Naive B cell (primary cell): Measurements from ENCODE around the gene COLEC11. TPM values are rescaled to one million over a fixed set of nuclear protein-coding genes. Genes with fewer than 3 reads are reported as not detected.
A peak's percentile ranks its signal among the peaks of the same experiment; 100 is the strongest.
"Not testable (repeated sequence)": the region's sequence is repeated elsewhere in the genome, so short reads cannot be mapped to it uniquely, and the experiment has no call there.

Experiments
- ATAC-seq, 2 donors: fragments of 150-1000 bp; cut with Tn5 transposase; 2 replicates each; pipeline ENCODE4 v1.10.0; 2021; ENCODE audit warnings: low read depth in 2 of 2, mild to moderate bottlenecking in 2 of 2, moderate library complexity in 2 of 2
- DNase-seq: peaks from one replicate; pipeline ENCODE4 v3.0.0; 2022
- H3K27ac Mint-ChIP-seq, 6 donors: one replicate each; pipeline ENCODE4 v1.8.0; 2020 to 2022; ENCODE audit warnings: mild to moderate bottlenecking in 6 of 6, mixed read lengths in 6 of 6, moderate library complexity in 5 of 6, inconsistent platforms in 2 of 6
- H3K27me3 Mint-ChIP-seq, 3 donors: one replicate each; pipeline ENCODE4 v1.8.0; 2021 to 2022; ENCODE audit warnings: mixed read lengths in 3 of 3, mild to moderate bottlenecking in 1 of 3
- H3K36me3 Mint-ChIP-seq, 2 donors: one replicate each; pipeline ENCODE4 v1.8.0; 2020 to 2022; ENCODE audit warnings: mixed read lengths in 2 of 2, inconsistent platforms in 1 of 2, mild to moderate bottlenecking in 1 of 2
- H3K4me1 Mint-ChIP-seq, 3 donors: one replicate each; pipeline ENCODE4 v1.8.0; 2020 to 2022; ENCODE audit warnings: mixed read lengths in 3 of 3, inconsistent platforms in 1 of 3, mild to moderate bottlenecking in 1 of 3, moderate library complexity in 1 of 3
- H3K4me3 Mint-ChIP-seq, 8 donors: one replicate each; pipeline ENCODE4 v1.8.0; 2020 to 2022; ENCODE audit warnings: mild to moderate bottlenecking in 8 of 8, mixed read lengths in 8 of 8, moderate library complexity in 8 of 8, inconsistent platforms in 2 of 8
- H3K9me3 Mint-ChIP-seq, 7 donors: one replicate each; pipeline ENCODE4 v1.8.0; 2020 to 2022; ENCODE audit warnings: mixed read lengths in 7 of 7, mild to moderate bottlenecking in 5 of 7, inconsistent platforms in 2 of 7, moderate library complexity in 1 of 7
- polyA plus RNA-seq, 6 donors: library from polyadenylated mRNA; unstranded; fragments of 300-500 nt; fragmentation: Illumina TruSeq; gene quantifications; one replicate each; pipeline ENCODE4 v1.2.3, GENCODE V29; 2021; ENCODE audit warnings: low read depth in 6 of 6

Gene COLEC11
- polyA plus RNA-seq, 6 donors from 2014 or later: not detected

DNA sequence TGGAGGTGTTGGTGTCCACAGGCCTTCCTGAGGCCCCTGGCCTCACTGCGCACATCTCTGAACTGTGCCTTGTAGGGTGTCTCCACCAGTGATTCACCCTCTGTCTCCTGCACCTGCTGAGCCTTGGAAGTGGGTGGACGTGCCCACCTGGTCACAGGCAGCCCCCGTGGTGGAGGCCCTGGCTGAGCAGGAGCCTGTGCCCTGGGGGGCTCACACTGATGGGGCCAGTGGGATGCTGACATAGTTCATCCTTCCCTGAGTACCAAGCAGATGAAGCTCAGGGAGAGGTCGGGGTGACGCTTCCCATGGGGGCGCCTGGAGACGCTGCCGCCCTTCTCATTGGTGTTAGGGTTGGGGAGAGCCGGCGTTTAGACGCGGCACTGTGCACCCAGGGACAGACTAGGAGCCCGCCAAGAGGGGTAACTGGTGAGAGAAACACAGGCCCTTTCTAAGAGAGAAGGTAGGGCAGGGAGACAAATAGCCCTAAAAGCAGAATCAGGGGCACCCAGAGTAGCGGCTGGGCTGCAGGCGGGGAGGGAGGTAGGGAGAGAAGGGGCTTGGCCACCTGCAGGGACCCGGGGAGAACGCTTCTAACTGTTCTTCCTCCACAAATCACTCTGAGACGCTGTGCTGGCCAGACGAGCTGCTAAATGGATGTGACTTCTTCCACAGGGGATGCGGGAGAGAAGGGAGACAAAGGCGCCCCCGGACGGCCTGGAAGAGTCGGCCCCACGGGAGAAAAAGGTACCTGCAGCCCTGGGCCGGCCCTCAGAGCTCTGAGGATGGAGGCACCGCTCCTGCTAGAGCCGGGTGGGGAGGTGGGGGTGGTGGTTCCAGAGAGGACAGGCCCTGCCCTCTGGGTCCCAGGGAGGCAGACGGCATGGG, 18.0 kb downstream of the COLEC11 start:
- Mint-ChIP-seq H3K27me3 (peaks cover 0 to 16% (median 10%) of the 10 kb centered on the region in 3 donors), H3K4me3 (no peak overlapping the region), H3K27ac (no peak overlapping the region), H3K36me3 (peaks cover 0 to 7% of the 10 kb centered on the region in 2 donors), H3K9me3 (peaks cover 0 to 32% (median 23%) of the 10 kb centered on the region in 7 donors), H3K4me1 (no peaks in the 10 kb centered on the region)
- ATAC-seq (no peak), DNase-seq (no peak)

- Mint-ChIP-seq H3K27me3 (peaks cover 0 to 16% (median 10%) of the 10 kb centered on the region in 3 donors), H3K27ac (no peak overlapping the region), H3K9me3 (peaks cover 0 to 35% (median 23%) of the 10 kb centered on the region in 7 donors), H3K36me3 (peaks cover 0 to 7% of the 10 kb centered on the region in 2 donors), H3K4me1 (no peaks in the 10 kb centered on the region), H3K4me3 (no peak overlapping the region)
- ATAC-seq (no peak), DNase-seq (no peak)
Observed at GRCh38 chr2:3613524-3613905, 18.6 kb downstream of the COLEC11 start.

DNA sequence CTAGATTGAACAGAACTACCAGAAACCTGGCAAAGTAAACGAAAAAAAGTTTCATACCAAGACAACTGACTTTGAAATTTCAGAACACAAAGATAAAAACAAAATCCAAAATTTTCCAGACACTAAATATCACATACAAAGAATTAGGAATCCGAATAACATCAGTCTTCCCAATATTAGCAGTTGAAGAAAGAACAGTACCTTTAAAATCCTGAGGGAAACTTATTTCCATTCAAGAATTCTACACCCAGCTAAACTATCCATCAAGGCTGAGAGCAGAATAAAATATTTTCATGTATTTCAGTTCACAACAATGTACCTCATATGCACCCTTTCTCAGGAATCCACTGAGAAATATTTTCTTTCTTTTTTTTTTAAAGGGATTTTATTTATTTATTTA, 19.8 kb downstream of the COLEC11 start:
- Mint-ChIP-seq H3K27me3 (peaks cover 0 to 16% (median 10%) of the 10 kb centered on the region in 3 donors), H3K9me3 (peaks cover 0 to 35% (median 23%) of the 10 kb centered on the region in 7 donors)
- not testable (repeated sequence) for DNase-seq, ATAC-seq, H3K27ac Mint-ChIP-seq, H3K4me1 Mint-ChIP-seq, H3K36me3 Mint-ChIP-seq, H3K4me3 Mint-ChIP-seq

DNA sequence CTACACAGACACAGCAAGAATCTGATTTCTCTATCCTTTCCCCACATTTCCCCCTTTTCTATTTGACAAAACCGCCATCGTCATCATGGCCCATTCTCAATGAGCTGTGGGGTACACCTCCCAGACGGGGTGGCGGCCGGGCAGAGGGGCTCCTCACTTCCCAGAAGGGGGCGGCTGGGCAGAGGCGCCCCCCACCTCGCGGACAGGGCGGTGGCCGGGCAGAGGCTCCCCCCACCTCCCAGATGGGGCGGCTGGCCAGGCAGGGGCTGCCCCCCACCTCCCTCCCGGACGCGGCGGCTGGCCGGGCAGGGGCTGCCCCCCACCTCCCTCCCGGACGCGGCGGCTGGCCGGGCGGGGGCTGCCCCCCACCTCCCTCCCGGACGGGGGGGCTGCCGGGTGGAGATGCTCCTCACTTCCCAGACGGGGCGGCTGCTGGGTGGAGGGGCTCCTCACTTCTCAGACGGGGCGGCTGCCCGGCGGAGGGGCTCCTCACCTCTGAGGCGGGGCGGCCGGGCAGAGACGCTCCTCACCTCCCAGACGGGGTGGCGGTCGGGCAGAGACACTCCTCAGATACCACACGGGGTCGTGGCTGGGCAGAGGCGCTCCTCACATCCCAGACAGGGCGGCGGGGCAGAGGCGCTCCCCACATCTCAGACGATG, 20.8 kb downstream of the COLEC11 start:
- H3K36me3 Mint-ChIP-seq, H3K4me1 Mint-ChIP-seq, DNase-seq, H3K4me3 Mint-ChIP-seq, H3K27ac Mint-ChIP-seq, ATAC-seq: not testable (repeated sequence)
- Mint-ChIP-seq H3K9me3 (peaks cover 0 to 35% (median 23%) of the 10 kb centered on the region in 7 donors), H3K27me3 (peaks cover 0 to 16% (median 9%) of the 10 kb centered on the region in 3 donors)

DNA sequence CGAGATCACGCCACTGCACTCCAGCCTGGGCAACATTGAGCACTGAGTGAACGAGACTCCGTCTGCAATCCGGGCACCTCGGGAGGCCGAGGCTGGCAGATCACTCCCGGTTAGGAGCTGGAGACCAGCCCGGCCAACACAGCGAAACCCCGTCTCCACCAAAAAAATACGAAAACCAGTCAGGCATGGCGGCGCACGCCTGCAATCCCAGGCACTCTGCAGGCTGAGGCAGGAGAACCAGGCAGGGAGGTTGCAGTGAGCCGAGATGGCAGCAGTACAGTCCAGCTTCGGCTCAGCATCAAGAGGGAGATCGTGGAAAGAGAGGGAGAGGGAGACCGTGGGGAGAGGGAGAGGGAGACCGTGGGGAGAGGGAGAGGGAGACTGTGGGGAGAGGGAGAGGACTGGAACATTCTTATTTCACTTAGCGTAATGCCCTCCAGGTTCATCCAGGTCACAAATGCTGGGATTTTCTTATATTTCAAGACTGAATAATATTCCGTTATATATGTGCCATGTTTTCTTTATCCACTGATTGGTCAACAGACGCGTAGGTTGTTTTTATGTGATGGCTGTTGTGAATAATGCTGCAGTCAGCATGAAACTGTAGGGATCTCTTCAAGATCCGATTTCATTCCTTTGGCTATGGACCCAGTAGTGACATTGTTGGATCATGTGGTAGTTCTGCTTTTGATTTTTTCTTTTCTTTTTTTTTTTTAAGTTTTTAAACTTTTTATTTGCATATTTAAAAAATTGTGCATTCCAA, 21.7 kb downstream of the COLEC11 start:
- not testable (repeated sequence) for H3K27ac Mint-ChIP-seq, ATAC-seq, H3K36me3 Mint-ChIP-seq, H3K4me3 Mint-ChIP-seq, H3K27me3 Mint-ChIP-seq, DNase-seq, H3K4me1 Mint-ChIP-seq
- peaks cover 0 to 35% (median 23%) of the 10 kb centered on the region in 7 donors for H3K9me3 Mint-ChIP-seq

DNA sequence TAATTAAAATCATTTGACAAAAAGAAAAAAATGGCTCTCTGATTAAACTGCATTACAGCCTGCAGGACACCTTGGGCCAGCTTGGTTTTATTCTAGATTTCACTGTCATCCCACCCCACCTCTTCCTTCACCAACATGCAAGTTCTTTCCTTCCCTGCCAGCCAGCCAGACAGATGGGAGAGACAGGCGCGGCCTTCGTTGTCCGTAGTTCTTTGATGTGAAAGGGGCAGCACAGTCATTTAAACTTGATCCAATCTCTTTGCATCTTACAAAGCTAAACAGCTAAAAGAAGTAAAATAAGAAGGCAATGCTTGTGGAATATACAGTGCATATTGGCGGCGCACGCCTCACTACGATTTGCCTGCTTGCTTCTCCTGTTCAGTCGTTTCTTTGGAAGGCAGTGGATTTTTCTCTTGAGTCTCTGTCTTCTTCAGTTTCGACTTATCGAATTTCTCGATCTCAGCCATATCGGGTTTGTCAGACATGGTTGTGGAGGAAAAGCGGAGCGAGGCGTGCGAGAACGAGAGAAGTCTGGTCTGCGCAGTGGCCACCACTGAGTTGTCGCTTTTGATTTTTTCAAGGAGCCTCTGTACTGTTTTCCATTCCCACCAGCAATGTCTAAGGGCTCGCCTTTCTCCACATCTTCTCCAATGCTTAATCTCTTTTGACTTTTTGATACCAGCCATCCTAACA, 22.4 kb downstream of the COLEC11 start:
- H3K27ac Mint-ChIP-seq: peak overlapping the region in 1 of 6 donors; percentile 40
- H3K4me1 Mint-ChIP-seq: no peaks in the 10 kb centered on the region
- DNase-seq (no peak), ATAC-seq (no peak)
- H3K27me3 Mint-ChIP-seq: peaks cover 0 to 3% (median 0%) of the 10 kb centered on the region in 3 donors
- H3K4me3 Mint-ChIP-seq: no peak overlapping the region
- H3K9me3 Mint-ChIP-seq: peaks cover 0 to 35% (median 20%) of the 10 kb centered on the region in 7 donors
- H3K36me3 Mint-ChIP-seq: peaks cover 0 to 2% of the 10 kb centered on the region in 2 donors

DNA sequence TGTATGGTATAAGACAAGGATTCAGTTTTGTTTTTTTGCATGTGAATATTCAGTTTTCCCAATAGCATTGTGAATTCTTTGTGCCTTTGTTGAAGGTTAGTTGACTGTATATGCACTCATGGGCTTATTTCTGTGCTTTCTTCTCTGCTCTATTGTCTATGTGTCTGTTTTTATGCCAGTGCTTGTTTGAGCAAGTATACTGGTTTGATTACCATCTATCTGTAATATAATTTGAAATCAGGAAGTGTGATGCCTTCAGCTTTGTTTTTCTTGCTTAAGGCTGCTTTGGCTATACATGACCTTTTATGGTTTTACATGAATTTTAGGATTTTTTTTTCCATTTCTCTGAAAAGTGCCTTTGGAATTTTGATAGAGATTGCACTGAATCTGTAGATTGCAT, 23.5 kb downstream of the COLEC11 start:
- peaks cover 0 to under 1% (median 0%) of the 10 kb centered on the region in 3 donors for H3K27me3 Mint-ChIP-seq
- DNase-seq (no peak), ATAC-seq (no peak)
- no peak overlapping the region for H3K4me3 Mint-ChIP-seq
- H3K27ac Mint-ChIP-seq: no peak overlapping the region
- H3K9me3 Mint-ChIP-seq: peaks cover 0 to 34% (median 20%) of the 10 kb centered on the region in 7 donors
- H3K36me3 Mint-ChIP-seq: no peaks in the 10 kb centered on the region
- no peaks in the 10 kb centered on the region for H3K4me1 Mint-ChIP-seq

DNA sequence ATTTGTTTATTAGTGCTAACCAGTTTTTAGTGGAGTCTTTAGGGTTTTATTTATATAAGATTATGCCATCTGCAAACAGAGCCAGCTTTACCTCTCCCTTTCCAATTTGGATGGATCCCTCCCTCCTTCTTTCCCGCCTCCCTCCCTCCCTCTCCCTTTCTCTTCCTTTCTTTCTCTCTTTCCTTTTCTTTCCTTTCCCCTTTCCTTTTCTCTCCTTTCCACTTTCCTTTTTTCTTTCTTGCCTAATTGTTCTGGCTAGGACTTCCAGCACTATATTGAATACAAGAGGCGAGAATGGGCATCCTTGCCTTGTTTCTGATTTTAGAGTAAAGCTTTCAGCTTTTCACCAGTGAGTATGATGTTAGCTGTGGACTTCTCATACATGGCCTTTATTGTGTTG, 24.1 kb downstream of the COLEC11 start:
- Mint-ChIP-seq H3K9me3 (peaks cover 0 to 28% (median 17%) of the 10 kb centered on the region in 7 donors), H3K36me3 (no peaks in the 10 kb centered on the region), H3K4me3 (no peak overlapping the region), H3K27me3 (peaks cover 0 to 6% (median 0%) of the 10 kb centered on the region in 3 donors), H3K4me1 (no peaks in the 10 kb centered on the region), H3K27ac (no peak overlapping the region)
- ATAC-seq (no peak), DNase-seq (no peak)

DNA sequence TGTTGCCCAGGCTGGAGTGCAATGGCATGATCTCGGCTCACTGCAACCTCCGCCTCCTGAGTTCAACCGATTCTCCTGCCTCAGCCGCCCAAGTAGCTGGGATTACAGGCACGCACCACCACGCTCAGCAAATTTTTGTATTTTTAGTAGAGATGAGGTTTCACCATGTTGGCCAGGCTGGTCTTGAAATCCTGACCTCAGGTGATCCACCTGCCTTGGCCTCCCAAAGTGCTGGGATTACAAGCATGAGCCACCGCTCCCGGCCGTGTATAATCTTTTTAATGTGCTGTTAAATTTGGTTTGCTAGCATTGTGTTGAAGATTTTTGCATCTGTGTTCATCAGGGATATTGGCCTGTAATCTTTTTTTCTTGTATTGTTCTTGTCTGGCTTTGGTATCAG, 24.7 kb downstream of the COLEC11 start:
- not testable (repeated sequence) for H3K27ac Mint-ChIP-seq, H3K4me3 Mint-ChIP-seq, H3K27me3 Mint-ChIP-seq, ATAC-seq, H3K4me1 Mint-ChIP-seq, H3K36me3 Mint-ChIP-seq, DNase-seq
- peaks cover 0 to 23% (median 14%) of the 10 kb centered on the region in 7 donors for H3K9me3 Mint-ChIP-seq

DNA sequence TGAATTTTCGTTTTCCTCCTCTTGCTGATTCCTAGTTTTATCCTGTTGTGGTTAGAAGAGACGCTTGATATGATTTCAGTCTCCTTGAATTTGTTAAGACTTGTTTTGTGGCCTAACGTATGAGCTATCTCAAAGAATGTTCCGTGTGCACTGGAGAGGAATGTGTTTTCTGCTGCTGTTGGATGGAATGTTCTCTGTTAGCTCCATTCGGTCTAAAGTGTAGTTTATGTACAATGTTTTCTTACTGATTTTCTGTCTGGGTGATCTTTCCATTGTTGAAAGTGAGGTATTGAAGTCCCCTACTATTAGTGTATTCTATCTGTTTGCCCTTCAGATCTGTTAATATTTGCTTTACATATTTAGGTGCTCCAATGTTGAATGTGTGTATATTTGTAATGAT, 25.9 kb downstream of the COLEC11 start:
- Mint-ChIP-seq H3K27me3 (peaks cover 0 to 14% (median 0%) of the 10 kb centered on the region in 3 donors), H3K36me3 (no peaks in the 10 kb centered on the region), H3K4me3 (no peak overlapping the region), H3K27ac (no peak overlapping the region), H3K4me1 (no peaks in the 10 kb centered on the region), H3K9me3 (peaks cover 0 to 18% (median 9%) of the 10 kb centered on the region in 7 donors)
- ATAC-seq (no peak), DNase-seq (no peak)

DNA sequence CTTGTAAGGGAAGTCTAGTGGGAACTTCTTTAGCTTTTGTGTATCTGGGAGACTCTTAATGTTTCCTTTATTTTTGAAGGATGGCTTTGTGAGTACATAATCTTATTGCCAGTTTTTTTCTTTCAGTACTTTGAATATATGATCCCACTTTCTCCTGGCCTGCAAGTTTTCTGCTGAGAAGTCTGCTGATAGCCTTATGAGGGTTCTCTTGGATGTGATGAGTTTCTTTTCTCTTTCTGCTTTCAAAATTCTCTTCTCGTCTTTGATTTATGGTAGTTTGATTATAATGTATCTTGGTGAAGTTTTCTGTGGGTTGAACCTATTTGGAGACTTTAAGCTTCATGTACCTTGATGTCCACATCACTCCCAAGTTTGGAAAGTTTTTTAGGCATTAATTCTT, 28.1 kb downstream of the COLEC11 start:
- H3K4me3 Mint-ChIP-seq: no peak overlapping the region
- H3K27me3 Mint-ChIP-seq: peaks cover 0 to 21% (median 10%) of the 10 kb centered on the region in 3 donors
- no peak overlapping the region for H3K27ac Mint-ChIP-seq
- peaks cover 0 to 6% (median 0%) of the 10 kb centered on the region in 3 donors for H3K4me1 Mint-ChIP-seq
- peaks cover 0 to 8% (median 6%) of the 10 kb centered on the region in 7 donors for H3K9me3 Mint-ChIP-seq
- DNase-seq: no peak
- ATAC-seq: no peak
- peaks cover 0 to 8% of the 10 kb centered on the region in 2 donors for H3K36me3 Mint-ChIP-seq

DNA sequence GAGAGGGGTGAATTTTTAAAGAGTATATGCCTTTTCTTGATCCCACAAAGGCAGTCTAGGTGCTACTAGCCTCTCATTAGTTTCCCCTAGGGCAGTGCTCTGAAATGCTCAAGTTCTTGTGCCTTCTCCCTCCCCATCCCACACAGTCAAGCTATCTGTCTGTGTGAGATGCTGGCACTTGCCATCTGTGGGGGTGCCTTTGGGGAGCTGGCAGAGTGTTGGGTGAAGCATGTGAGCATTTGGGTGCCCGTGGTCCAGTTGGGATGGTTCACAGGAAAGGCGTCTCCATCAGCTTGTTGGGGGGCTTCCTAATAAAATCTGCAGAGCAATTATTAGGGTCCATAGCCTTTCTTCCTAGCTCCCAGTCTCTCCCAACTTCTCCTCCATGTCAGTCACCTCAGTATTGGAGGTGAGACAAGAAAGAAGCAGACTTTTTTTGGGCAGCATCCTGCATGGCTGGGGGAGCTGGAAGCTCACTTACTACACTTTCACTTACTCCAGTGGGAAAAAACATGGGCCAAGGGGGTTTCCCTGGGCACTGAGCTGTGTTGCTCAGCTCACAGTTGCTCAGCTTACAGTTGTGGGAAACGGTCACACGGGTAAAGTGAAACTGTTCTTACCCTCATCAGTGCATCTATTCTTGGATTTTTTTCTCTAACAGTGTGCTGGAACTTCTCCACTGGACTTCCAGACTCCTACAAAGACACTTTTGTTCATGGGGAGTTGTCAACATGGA, 29.3 kb downstream of the COLEC11 start:
- ATAC-seq (no peak), DNase-seq (no peak)
- Mint-ChIP-seq H3K36me3 (peaks cover 0 to 8% of the 10 kb centered on the region in 2 donors), H3K9me3 (peaks cover 0 to 8% (median 6%) of the 10 kb centered on the region in 7 donors), H3K27ac (no peak overlapping the region), H3K4me3 (no peak overlapping the region), H3K4me1 (peaks cover 0 to 6% (median 0%) of the 10 kb centered on the region in 3 donors), H3K27me3 (peaks cover 0 to 21% (median 10%) of the 10 kb centered on the region in 3 donors)
